Heart left ventricle (tissue), 16 donors: Measurements from ENCODE around the gene GOLGA2. TPM values are rescaled to one million over a fixed set of nuclear protein-coding genes. Genes with fewer than 3 reads are reported as not detected.

Experiments used
- ATAC-seq, 4 donors: fragments of 200-7000 bp; cut with Tn5 transposase; one replicate each; pipeline ENCODE4 v1.9.1; 2020 to 2022; ENCODE audit warnings: moderate library complexity in 4 of 4, mild to moderate bottlenecking in 3 of 4, moderate number of reproducible peaks in 1 of 4
- DNase-seq, 5 donors: peaks; one replicate each; pipeline ENCODE4 v3.0.0-alpha.2; 2020
- H3K27ac ChIP-seq, 12 donors: fragments of 200-600 bp; sonication (generic) in 4 of 12; one replicate each; pipeline versions ENCODE4 v1.5.0 to v1.8.0; 2016 to 2022; ENCODE audit warnings: mild to moderate bottlenecking in 2 of 12
- H3K27me3 ChIP-seq, 9 donors: fragments of 200-600 bp; sonication (generic) in 2 of 9; one replicate each; pipeline versions ENCODE4 v1.5.1 to v1.8.0; 2016 to 2022; ENCODE audit warnings: mild to moderate bottlenecking in 3 of 9
- H3K36me3 ChIP-seq, 9 donors: fragments of 200-600 bp; sonication (generic) in 2 of 9; one replicate each; pipeline versions ENCODE4 v1.5.0 to v1.8.0; 2018 to 2022; ENCODE audit warnings: mild to moderate bottlenecking in 2 of 9
- H3K4me1 ChIP-seq, 12 donors: fragments of 200-600 bp; sonication (generic) in 4 of 12; one replicate each; pipeline versions ENCODE4 v1.5.0 to v1.8.0; 2016 to 2022; ENCODE audit warnings: mild to moderate bottlenecking in 3 of 12
- H3K4me3 ChIP-seq, 12 donors: fragments of 200-600 bp; sonication (generic) in 4 of 12; one replicate each; pipeline versions ENCODE4 v1.5.0 to v1.8.0; 2017 to 2022; ENCODE audit warnings: mild to moderate bottlenecking in 9 of 12, moderate library complexity in 4 of 12
- H3K9me3 ChIP-seq, 12 donors: fragments of 200-600 bp; sonication (generic) in 4 of 12; one replicate each; pipeline versions ENCODE4 v1.5.0 to v1.8.0; 2016 to 2022; ENCODE audit warnings: mild to moderate bottlenecking in 1 of 12
- POLR2A ChIP-seq, 2 donors: fragments of 450-650 bp; IDR thresholded peaks; one replicate each; pipeline ENCODE4 v1.6.1; 2017; ENCODE audit warnings: antibody characterized with exemption in 2 of 2, mild to moderate bottlenecking in 2 of 2, moderate library complexity in 2 of 2
- WGBS, 4 donors: extraction: QIAGEN DNeasy Blood & Tissue Kit in 2 of 4; methylation state at CpG; one replicate each; pipeline versions ENCODE4 v1.1.5 to v1.1.7; 2013 to 2018; 5-methylcytosine and 5-hydroxymethylcytosine counted together
- intact Hi-C, 10 donors: fragments of 100-400 bp; cut with DNase I; formaldehyde crosslinking; loops; one replicate each; pipeline versions ENCODE4 v1.11.1 to v1.14.2; 2022
- polyA plus RNA-seq, 2 donors: library from polyadenylated mRNA; stranded (reverse); fragments of 200-250 nt; gene quantifications; one replicate each; pipeline ENCODE4 v1.2.3, GENCODE V29; 2013
- total RNA-seq, 9 donors: library from RNA; depleted of rRNA in 2 of 9; stranded (reverse); fragments of >200 nt in 2 of 9; fragmentation: NEBNext Ultra II Directional in 3 of 9; extraction: Animal tissue kit (Norgen Biotek cat#: 25700) in 3 of 9; gene quantifications; one replicate each; pipeline versions ENCODE4 v1.1.0 to v1.2.4, GENCODE V29; 2016 to 2023
- TF ChIP-seq, protein P1 (sequence below), 12 donors: fragments of 200-600 bp; sonication (generic) in 4 of 12; IDR thresholded peaks; one replicate each; pipeline versions ENCODE4 v1.5.0 to v1.8.0; 2018 to 2022; ENCODE audit warnings: antibody characterized with exemption in 12 of 12, mild to moderate bottlenecking in 5 of 12
- donor health status: ischemic (EF 13 %, LVEDD 7.1; RV severe dilation, severe dysfunction).
- donor health status: healthy with polysubstance abuse.
- donor health status: DM: no; HTN: yes; CAD: no.
- donor health status: DM: no; HTN: no; CAD: no.
- donor health status: ischemic (EF 25% LVEDD 6.9; RV normal size, moderate dysfunction).
- donor health status: ischemic (EF 25% LVEDD 5.7; RV mildly dilated, moderate dysfunction).
- donor health status: healthy.
- donor health status: DM: yes; HTN: yes; CAD: no.
- donor health status: ischemic (EF 35%, LVEDD 5.7; RV mildly dilated, moderate dysfunction).
- donor health status: nonischemic (EF 11% LVEDD 7.7; RV severe dilation, severe dysfunction).
- donor health status: DM: yes; HTN: yes; CAD: no.
- donor health status: PGD.
- donor health status: ischemic (EF 29% LVEDD 5.4; RV normal size, mild dysfunction).
- donor health status: nonischemic (EF 23%, LVEDD 6.1; RV moderate dilation, normal function).

Gene GOLGA2
- total and polyA plus RNA-seq, 11 donors, result 68.5 to 144 (median 87.4) TPM

DNA sequence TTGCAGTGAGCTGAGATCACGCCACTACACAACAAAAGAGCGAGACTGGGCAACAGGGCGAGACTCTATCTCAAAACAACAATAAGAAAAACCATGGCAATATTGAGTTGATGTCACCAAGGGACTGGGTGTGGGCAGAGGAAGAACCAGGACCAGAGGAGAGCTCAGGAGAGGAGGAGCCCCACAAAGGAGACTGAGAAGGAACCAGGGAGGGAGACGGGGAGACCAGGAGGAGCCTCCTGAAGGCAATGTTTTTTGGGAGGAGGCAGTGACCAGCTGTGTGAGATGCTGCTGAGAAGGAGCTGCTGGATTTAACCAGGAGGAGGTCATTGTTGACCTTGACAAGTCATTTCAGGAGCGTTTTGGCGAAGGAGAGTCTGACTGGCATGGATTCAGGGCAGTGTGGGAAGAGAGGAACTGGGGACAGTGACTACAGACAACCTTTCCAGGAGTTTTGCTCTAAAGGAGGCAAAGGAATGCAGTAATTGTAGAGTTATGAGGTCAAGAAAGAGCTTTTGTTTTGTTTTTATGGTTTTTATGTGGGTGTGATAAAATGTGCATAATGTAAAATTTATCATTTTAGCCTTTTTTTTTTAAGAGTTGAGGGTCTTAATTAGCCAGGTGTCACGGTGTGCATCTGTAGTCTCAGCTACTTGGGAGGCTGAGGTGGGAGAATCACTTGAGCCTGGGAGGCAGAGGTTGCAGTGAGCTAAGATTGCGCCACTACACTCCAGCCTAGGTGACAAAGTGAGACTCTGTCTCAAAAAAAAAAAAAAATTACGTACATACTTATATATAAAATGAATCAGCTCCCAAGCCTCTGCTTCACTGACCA, 28.5 kb upstream of the GOLGA2 start:
- H3K27ac ChIP-seq, result no peak overlapping the region
- TF ChIP-seq, protein P1, sequence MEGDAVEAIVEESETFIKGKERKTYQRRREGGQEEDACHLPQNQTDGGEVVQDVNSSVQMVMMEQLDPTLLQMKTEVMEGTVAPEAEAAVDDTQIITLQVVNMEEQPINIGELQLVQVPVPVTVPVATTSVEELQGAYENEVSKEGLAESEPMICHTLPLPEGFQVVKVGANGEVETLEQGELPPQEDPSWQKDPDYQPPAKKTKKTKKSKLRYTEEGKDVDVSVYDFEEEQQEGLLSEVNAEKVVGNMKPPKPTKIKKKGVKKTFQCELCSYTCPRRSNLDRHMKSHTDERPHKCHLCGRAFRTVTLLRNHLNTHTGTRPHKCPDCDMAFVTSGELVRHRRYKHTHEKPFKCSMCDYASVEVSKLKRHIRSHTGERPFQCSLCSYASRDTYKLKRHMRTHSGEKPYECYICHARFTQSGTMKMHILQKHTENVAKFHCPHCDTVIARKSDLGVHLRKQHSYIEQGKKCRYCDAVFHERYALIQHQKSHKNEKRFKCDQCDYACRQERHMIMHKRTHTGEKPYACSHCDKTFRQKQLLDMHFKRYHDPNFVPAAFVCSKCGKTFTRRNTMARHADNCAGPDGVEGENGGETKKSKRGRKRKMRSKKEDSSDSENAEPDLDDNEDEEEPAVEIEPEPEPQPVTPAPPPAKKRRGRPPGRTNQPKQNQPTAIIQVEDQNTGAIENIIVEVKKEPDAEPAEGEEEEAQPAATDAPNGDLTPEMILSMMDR (IDR thresholded peaks at IDR 0.05), result no peak
- no peak for TF ChIP-seq POLR2A (IDR thresholded peaks at IDR 0.05)
- ATAC-seq, result peak; percentile 20 to 57 (median 30)
- H3K36me3 ChIP-seq, result peaks cover 0 to 18% (median 16%) of the 10 kb centered on the region in 9 donors
- no peaks in the 10 kb centered on the region for H3K9me3 ChIP-seq
- WGBS, 4 donors, result 76 to 81% (median 78%) methylated on average over 9 of the region's 9 CpGs
- peaks cover 0 to 5% (median 0%) of the 10 kb centered on the region in 12 donors for H3K4me1 ChIP-seq
- intact Hi-C loops, result no loop called here
- H3K27me3 ChIP-seq, result no peaks in the 10 kb centered on the region
- H3K4me3 ChIP-seq, result no peak overlapping the region
- DNase-seq, result no peak

DNA sequence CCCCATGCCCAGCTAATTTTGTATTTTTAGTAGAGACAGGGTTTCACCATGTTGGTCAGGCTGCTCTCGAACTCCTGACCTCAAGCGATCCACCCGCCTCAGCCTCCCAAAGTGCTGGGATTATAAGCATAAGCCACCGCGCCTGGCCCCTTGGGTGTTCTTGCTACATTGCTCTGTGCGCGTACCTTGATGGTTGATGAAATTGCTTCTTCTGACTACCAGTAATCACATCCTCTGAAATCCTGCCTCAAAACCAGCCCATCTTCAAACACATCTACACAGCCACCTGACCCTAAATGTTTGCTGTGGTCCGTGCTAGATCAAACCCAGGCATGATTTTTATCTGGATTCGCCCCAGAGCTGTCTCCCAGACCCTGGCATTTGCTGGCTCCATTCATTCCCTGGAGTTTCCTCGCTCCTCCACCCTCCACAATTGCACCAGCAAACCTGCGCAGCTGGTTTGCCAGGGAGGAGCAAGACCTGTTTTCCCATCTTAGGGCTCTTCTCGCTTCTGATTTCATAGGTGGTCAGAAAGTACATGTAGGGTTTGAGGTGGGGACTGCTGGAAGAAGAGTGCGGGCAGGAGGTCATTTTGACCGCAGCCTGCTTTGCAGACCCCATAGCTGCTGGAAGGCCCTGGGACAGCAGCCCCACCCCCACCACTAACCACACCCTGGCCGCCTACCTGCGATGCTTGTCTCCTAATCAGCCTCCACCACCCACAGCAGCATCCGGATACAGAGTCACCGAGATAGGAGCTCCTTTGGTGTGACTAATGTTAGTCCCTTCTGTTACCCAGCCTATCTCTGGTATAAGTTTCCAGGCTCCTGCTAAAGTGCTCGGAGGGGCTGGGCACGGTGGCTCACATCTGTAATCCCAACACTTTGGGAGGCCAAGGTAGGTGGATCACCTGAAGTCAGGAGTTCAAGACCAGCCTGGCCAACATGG, 23.0 kb upstream of the GOLGA2 start:
- TF ChIP-seq, protein P1 (IDR thresholded peaks at IDR 0.05), result no peak
- no peak for TF ChIP-seq POLR2A (IDR thresholded peaks at IDR 0.05)
- 90 to 93% (median 92%) methylated on average over 18 to 20 of the region's 20 CpGs for WGBS, 4 donors
- DNase-seq, result no peak
- Histone ChIP-seq H3K27ac (no peak overlapping the region), H3K9me3 (no peaks in the 10 kb centered on the region), H3K4me3 (no peak overlapping the region), H3K27me3 (no peaks in the 10 kb centered on the region), H3K4me1 (peaks cover 0 to 6% (median 0%) of the 10 kb centered on the region in 12 donors), H3K36me3 (peaks cover 0 to 5% (median 0%) of the 10 kb centered on the region in 9 donors)
- intact Hi-C loops, result loop anchor here in 4 of 10 donors (5.0 to 10.0 kb wide), 5 partner anchors 43 to 336 kb away; partner anchors contain the start of gene SLC27A4 (in 3 of the 4)
- no peak for ATAC-seq

DNA sequence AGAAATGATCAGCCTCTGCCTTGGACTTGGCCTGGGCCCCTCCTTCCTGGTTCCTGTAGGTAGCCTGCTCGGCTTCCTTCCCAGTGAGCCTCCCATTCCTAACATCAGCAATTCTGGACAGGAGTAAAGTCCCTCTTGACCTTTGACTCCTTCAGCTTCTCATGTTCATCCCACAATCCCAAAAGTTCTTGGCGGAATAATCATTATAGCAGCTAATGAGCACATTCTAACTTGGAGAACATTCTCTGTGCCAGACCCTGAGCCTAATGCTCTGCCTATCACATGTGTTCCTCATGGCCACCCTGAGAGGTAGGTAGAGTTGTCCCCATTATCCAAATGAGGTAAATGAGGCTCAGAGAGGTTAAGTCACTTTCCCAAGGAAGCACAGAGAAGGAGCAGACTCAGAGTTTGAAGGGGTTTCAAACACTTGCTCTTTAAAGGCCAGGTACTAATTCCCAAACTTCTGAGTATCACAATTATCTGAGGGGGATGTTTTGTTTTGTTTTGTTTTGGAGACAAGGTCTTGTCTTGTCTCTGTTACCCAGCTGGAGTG, 21.5 kb upstream of the GOLGA2 start:
- intact Hi-C loops, result loop anchor here in 6 of 10 donors (2.0 to 10.0 kb wide), 7 partner anchors 44 to 338 kb away; partner anchors contain the start of gene SLC27A4 (in 4 of the 6)
- TF ChIP-seq, protein P1 (IDR thresholded peaks at IDR 0.05), result no peak
- TF ChIP-seq POLR2A (IDR thresholded peaks at IDR 0.05), result no peak
- peaks cover 0 to 6% (median 0%) of the 10 kb centered on the region in 12 donors for H3K4me1 ChIP-seq

More for the DNA sequence above, 21.5 kb upstream of the GOLGA2 start:
- H3K27ac ChIP-seq, result no peak overlapping the region
- H3K36me3 ChIP-seq, result peaks cover 0 to 6% (median 0%) of the 10 kb centered on the region in 9 donors
- no peaks in the 10 kb centered on the region for H3K27me3 ChIP-seq
- no peak for DNase-seq
- no peaks in the 10 kb centered on the region for H3K9me3 ChIP-seq
- no peak overlapping the region for H3K4me3 ChIP-seq
- no peak for ATAC-seq
- WGBS, 4 donors, result 88 to 98% (median 94%) methylated on average over 1 to 2 of the region's 2 CpGs
